Esophagus muscularis mucosa (tissue), 4 donors: ENCODE results near the gene NAA20. TPM values are rescaled to one million over a fixed set of nuclear protein-coding genes. Genes with fewer than 3 reads are reported as not detected.

Experiments used
- DNase-seq: peaks from one replicate; pipeline ENCODE4 v3.0.0-alpha.2; 2017; ENCODE audit errors: extremely low spot score
- H3K27ac ChIP-seq, 4 donors: fragments of 200-600 bp; sonication (generic); replicated peaks in 1 of 4; 1 replicate in 3 of 4; 2 replicates in 1 of 4; pipeline ENCODE4 v1.5.1; 2016 to 2019; ENCODE audit warnings: mild to moderate bottlenecking in 1 of 4
- H3K27me3 ChIP-seq, 4 donors: fragments of 200-600 bp; sonication (generic); one replicate each; pipeline versions ENCODE4 v1.5.1 to v1.6.0; 2016 to 2019
- H3K36me3 ChIP-seq, 4 donors: fragments of 200-600 bp; sonication (generic); one replicate each; pipeline ENCODE4 v1.5.1; 2016 to 2019
- H3K4me1 ChIP-seq, 4 donors: fragments of 200-600 bp; sonication (generic); one replicate each; pipeline ENCODE4 v1.5.1; 2016 to 2019
- H3K4me3 ChIP-seq, 4 donors: fragments of 200-600 bp; sonication (generic); 1 replicate in 2 of 4; 2 replicates in 2 of 4; pipeline ENCODE4 v1.5.1; 2016 to 2019; ENCODE audit warnings: mild to moderate bottlenecking in 4 of 4, moderate library complexity in 1 of 4
- H3K9me3 ChIP-seq, 4 donors: fragments of 200-600 bp; sonication (generic); 1 replicate in 3 of 4; 2 replicates in 1 of 4; pipeline ENCODE4 v1.5.1; 2016 to 2019
- EP300 ChIP-seq: sonication (generic); formaldehyde crosslinking; IDR thresholded peaks from one replicate; pipeline ENCODE4 v1.6.1; 2017; ENCODE audit warnings: antibody characterized with exemption
- POLR2A ChIP-seq: fragments of 450-650 bp; IDR thresholded peaks from one replicate; pipeline ENCODE4 v1.6.1; 2017; ENCODE audit warnings: antibody characterized with exemption, moderate library complexity, mild to moderate bottlenecking, low read depth
- POLR2AphosphoS5 ChIP-seq, 2 donors: sonication (generic); formaldehyde crosslinking; IDR thresholded peaks; one replicate each; pipeline ENCODE4 v1.6.1; 2017; ENCODE audit warnings: antibody characterized with exemption in 2 of 2
- WGBS: methylation state at CpG from one replicate; pipeline ENCODE4 v1.1.5; 2018; 5-methylcytosine and 5-hydroxymethylcytosine counted together
- intact Hi-C: fragments of 100-400 bp; cut with DNase I; formaldehyde crosslinking; loops from one replicate; pipeline ENCODE4 v1.15.1; 2023
- total RNA-seq, 4 donors: library from RNA; depleted of rRNA; stranded (reverse); fragments of >200 nt; gene quantifications; one replicate each; pipeline versions ENCODE4 v1.1.0 to v1.2.1, GENCODE V29; 2016
- TF ChIP-seq, protein P1 (sequence below), 3 experiments: fragments of 200-600 bp in 2 of 3; fragments of 450-650 bp in 1 of 3; sonication (generic) in 2 of 3; IDR thresholded peaks; one replicate each; pipeline ENCODE4 v1.5.1; 2017 to 2019; ENCODE audit warnings: antibody characterized with exemption in 3 of 3, mild to moderate bottlenecking in 2 of 3, moderate library complexity in 1 of 3

Gene NAA20
- total RNA-seq, 4 donors from 2014 or later = 29.5 to 38.5 (median 34.8) TPM

DNA sequence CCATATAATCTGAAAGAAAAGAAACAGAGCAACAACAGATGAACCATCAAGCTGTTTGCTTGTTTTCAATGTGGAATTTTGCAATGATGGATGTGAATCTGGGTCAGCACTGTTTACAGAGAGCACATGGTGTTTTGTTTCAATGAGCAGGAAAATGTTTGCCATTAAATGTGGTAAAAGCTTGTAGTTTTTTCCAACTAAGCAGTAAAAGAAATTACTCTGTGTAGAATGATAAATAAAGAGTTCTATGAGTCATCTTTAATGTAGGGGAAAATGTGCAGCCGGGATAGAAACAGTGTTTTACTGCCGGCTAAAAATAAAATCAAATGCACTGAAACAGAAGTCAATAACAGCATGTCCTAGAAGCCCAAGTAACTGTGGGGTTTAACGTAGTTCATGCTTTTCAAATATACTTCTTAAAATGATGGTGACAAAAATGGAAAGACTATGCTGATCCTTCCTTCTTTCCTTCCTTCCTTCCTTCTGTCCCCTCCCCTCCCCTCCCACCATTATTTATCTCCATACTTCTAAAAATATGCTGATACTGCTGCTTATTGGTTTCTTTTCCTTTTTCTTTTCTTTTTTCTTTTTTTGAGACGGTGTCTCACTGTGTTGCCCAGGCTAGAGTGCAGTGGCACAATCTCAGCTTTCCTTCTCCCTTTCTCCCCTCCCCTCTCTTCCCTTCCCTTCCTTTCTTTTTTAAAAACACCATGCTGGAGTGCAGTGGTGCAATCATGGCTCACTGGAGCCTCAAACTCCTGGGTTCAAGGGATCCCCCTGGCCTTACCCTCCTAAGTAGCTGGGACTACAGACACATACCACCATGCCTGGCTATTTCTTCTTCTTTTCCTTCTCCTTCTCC is 6.3 kb upstream of the NAA20 start:
- intact Hi-C loops = no loop called here
- Histone ChIP-seq H3K4me3 (peak overlapping the region in 1 of 4 donors; percentile 12), H3K9me3 (no peaks in the 10 kb centered on the region), H3K36me3 (no peaks in the 10 kb centered on the region), H3K4me1 (peaks cover 15 to 21% (median 20%) of the 10 kb centered on the region in 4 donors), H3K27ac (peak overlapping the region; percentile 31 to 65 (median 44)), H3K27me3 (no peaks in the 10 kb centered on the region)
- DNase-seq = no peak
- 25% methylated on average over 4 of the region's 4 CpGs for WGBS
- TF ChIP-seq POLR2A (no peak), POLR2AphosphoS5 (IDR thresholded peaks at IDR 0.05) (no peak), EP300 (no peak)
- TF ChIP-seq, protein P1, sequence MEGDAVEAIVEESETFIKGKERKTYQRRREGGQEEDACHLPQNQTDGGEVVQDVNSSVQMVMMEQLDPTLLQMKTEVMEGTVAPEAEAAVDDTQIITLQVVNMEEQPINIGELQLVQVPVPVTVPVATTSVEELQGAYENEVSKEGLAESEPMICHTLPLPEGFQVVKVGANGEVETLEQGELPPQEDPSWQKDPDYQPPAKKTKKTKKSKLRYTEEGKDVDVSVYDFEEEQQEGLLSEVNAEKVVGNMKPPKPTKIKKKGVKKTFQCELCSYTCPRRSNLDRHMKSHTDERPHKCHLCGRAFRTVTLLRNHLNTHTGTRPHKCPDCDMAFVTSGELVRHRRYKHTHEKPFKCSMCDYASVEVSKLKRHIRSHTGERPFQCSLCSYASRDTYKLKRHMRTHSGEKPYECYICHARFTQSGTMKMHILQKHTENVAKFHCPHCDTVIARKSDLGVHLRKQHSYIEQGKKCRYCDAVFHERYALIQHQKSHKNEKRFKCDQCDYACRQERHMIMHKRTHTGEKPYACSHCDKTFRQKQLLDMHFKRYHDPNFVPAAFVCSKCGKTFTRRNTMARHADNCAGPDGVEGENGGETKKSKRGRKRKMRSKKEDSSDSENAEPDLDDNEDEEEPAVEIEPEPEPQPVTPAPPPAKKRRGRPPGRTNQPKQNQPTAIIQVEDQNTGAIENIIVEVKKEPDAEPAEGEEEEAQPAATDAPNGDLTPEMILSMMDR (IDR thresholded peaks at IDR 0.05) = no peak

DNA sequence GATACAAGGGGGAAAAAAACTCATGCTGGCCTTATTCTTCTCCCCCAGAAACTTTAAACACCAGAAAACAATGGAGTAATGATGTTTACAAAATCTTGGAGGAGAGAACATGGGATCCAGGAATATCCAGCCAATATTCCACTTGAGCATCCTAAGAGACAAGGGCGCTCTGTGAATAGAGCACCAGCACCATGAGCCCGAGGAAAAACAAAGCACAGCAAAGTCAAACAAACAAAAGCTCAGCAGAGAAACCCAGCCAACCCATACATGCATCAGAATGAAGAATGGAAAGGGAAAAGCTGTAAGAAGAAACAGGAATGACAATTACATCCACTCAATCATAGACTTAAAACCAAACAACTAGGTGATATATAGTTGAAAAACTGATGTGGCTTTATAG is 4.6 kb upstream of the NAA20 start:
- intact Hi-C loops = no loop called here
- no peak overlapping the region for H3K27ac ChIP-seq

DNA sequence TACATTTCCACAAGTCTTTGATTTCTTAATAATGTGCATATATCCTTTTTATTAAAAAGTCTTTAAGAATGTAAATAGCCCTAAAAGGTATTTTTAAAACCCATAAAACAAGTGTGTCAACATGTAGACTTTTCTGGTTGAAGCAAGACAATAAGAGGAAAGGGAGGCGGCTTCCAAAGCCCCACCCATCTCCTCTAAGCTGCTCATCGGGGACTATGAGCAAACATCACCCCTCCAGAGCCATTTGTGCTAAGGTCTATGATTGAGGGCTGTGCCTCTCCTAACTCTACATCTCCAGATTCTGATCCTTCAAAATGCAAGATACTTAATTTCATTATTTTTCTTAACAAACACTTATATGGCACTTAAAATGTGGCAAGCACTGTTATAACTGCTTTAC is 2.5 kb upstream of the NAA20 start:
- intact Hi-C loops = no loop called here
- WGBS = 44% methylated on average over 2 of the region's 2 CpGs
- TF ChIP-seq POLR2AphosphoS5 (IDR thresholded peaks at IDR 0.05) (no peak), POLR2A (no peak)
- TF ChIP-seq, protein P1 (IDR thresholded peaks at IDR 0.05) = no peak

More for the DNA sequence above, 4.6 kb upstream of the NAA20 start:
- no peaks in the 10 kb centered on the region for H3K27me3 ChIP-seq
- peaks cover 21 to 29% (median 27%) of the 10 kb centered on the region in 4 donors for H3K4me1 ChIP-seq
- H3K9me3 ChIP-seq = no peaks in the 10 kb centered on the region
- 60% methylated on average over 2 of the region's 2 CpGs for WGBS
- TF ChIP-seq EP300 = no peak
- no peaks in the 10 kb centered on the region for H3K36me3 ChIP-seq
- H3K4me3 ChIP-seq = no peak overlapping the region
- DNase-seq = no peak

DNA sequence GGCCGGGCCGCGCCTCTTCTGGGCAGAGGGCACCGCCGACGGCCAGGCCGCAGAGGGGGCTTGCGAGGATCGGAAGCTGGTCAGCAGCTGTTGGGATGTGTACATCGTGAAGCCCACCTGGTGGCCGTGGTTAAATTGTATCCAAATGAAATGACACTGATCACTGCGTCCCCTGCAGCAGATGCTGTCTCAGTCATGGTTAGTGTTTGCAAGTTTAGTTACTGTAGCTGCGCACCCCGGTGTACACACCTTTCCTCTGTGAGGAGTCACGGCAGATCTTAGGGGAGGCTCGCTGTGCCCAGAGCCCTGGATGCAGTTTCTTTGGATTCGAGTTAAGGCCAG is 653 bp downstream of the NAA20 start:
- Histone ChIP-seq H3K36me3 (peaks cover 0 to 4% (median 4%) of the 10 kb centered on the region in 4 donors), H3K27ac (peak overlapping the region; percentile 75 to 84 (median 78)), H3K4me1 (peaks cover 19 to 53% (median 50%) of the 10 kb centered on the region in 4 donors), H3K4me3 (peak overlapping the region; percentile 76 to 98 (median 92)), H3K9me3 (no peaks in the 10 kb centered on the region), H3K27me3 (no peaks in the 10 kb centered on the region)
- no peak for DNase-seq
- intact Hi-C loops = no loop called here
- WGBS = 13% methylated on average over 5 of the region's 17 CpGs
- no peak for TF ChIP-seq POLR2A
- no peak for TF ChIP-seq POLR2AphosphoS5 (IDR thresholded peaks at IDR 0.05)
- TF ChIP-seq, protein P1 (IDR thresholded peaks at IDR 0.05) = no peak
- TF ChIP-seq EP300 = no peak

More for the DNA sequence above, 2.5 kb upstream of the NAA20 start:
- Histone ChIP-seq H3K27ac (no peak overlapping the region), H3K4me1 (peaks cover 33 to 49% (median 45%) of the 10 kb centered on the region in 4 donors), H3K27me3 (no peaks in the 10 kb centered on the region), H3K9me3 (no peaks in the 10 kb centered on the region), H3K36me3 (no peaks in the 10 kb centered on the region), H3K4me3 (no peak overlapping the region)
- DNase-seq = no peak

DNA sequence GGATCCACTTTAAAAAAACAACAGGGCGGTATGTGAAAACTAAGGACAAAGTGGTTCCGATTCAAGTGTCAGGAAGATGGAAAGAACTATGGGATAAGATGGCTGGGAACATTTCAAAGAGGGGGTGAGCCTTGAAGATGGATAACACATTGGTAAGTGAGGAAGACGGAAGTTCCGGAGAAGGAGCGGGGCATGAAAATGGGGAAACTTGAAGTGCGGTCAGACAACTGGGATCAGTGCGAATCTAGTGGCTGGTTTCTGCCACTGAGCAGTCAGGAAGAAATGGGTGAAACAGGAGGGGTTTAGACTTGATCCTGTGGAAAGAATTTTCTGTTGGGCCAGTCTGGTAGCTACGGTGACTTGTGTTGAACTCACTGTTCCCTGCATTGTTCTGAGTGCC is 1.2 kb downstream of the NAA20 start:
- Histone ChIP-seq H3K27me3 (no peaks in the 10 kb centered on the region), H3K9me3 (no peaks in the 10 kb centered on the region), H3K4me1 (peaks cover 19 to 53% (median 50%) of the 10 kb centered on the region in 4 donors), H3K4me3 (peak overlapping the region; percentile 76 to 98 (median 92)), H3K36me3 (peaks cover 0 to 9% (median 9%) of the 10 kb centered on the region in 4 donors), H3K27ac (no peak overlapping the region)
- TF ChIP-seq POLR2AphosphoS5 (IDR thresholded peaks at IDR 0.05) = no peak
- TF ChIP-seq, protein P1 (IDR thresholded peaks at IDR 0.05) = no peak
- no peak for TF ChIP-seq POLR2A
- no peak for TF ChIP-seq EP300
- intact Hi-C loops = no loop called here
- 87% methylated on average over 8 of the region's 8 CpGs for WGBS
- no peak for DNase-seq
